Suppressor macrophage treated with lipopolysaccharide for 4 hours (primary cell): ENCODE results near the gene NRDE2.

Experiments used
- DNase-seq: peaks from one replicate; pipeline ENCODE4 v3.0.0-alpha.2; 2020

NRDE2 gene

GRCh38 chr14:90294872-90295271 is 36.9 kb downstream of the NRDE2 start:
- peak; percentile 68 for DNase-seq

DNA sequence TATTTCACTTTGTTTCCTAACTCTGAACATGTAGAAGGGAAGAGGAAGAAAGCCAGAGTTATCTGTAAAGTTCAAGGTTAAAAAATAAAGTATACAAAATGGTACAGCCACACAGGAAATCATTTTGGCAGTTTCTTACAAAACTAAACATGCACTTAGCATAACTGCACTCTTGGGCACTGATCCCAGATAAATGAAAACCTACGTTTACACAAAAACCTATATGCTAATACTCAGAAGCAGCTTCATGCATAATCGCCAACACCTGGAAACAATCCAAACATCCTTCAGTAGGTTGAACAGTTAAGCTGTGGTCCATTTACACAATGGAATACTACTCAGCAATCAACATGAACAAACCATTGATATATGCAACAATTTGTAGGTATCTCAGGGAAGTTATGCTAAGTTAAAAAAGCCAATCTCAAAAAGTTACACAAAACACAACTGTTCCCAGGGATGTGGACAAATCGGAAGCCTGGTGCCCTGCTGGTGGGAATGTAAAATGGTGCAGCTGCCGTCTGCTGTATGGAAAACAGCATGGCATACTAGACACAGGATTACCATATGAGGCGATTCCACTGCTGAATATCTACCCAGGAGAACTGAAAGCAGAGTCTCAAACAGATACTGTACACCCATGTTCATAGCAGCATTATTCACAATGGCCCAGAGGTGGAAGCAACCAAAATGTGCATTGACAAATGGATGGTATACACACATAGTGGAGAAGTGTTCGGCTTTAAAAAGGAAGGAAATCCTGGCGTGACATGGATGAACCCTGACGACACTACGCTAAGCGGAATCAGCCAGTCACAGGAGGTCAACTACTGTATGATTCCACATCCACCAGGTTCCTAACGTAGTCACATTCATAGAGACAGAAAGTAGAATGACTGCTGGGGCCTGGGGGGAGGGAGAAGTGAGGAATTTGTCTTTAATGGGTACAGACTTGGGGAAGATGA is 37.7 kb downstream of the NRDE2 start:
- DNase-seq, result peak; percentile 29

DNA sequence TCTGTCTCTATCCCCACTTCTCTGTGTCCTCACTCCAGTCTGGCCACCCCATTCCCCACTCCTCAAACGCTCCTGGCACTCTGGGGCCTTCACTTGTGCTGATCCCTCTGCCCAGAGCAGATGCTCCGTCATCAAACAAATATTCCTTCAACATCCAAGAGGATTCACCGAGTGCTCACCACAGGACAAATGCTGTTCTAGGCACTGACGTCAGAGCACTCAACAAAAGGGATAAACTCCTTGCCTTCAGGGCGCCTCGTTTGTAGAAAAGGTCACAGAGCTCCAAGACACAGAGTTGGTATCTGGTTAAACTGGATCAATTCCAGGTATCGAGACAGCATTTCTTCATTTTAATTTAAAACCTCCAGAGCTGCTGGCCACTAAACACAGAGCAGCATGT is 40.0 kb downstream of the NRDE2 start:
- DNase-seq, result no peak

GRCh38 chr14:90290337-90291011 is 41.3 kb downstream of the NRDE2 start:
- no peak for DNase-seq

DNA sequence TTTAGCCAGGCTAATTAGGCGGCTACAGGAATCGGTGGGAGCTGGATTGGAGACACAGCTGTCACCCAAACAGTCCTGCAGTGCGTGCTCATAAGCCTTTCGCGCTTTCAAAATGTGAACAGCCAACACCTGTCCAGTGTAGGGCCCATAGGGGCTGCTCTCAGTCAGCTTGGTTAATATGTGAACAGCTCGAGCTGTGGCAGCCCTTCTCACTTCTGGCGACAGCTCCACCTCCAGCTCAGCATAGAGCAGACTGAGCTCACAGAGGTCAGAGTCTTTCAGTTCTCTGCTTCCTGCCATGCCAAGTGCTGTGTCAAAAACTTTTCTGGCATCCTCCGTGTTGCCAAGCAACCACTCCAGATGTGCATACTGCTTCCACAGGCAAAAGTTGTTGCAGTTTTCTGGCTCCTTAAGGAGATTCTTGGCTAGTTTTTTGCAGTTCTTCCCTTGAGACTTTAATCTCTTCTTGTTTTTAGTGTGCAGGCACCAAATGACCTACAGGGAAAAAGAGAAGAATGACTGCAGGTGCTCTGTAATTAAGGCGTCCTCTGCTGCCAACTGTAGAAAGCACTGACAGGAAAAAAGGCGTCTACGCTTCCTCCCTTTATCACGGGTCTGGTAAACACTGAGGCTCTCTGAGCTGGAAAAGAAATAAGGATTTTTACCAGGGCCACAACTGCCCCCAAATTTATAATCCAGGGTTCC is 42.9 kb downstream of the NRDE2 start:
- no peak for DNase-seq

DNA sequence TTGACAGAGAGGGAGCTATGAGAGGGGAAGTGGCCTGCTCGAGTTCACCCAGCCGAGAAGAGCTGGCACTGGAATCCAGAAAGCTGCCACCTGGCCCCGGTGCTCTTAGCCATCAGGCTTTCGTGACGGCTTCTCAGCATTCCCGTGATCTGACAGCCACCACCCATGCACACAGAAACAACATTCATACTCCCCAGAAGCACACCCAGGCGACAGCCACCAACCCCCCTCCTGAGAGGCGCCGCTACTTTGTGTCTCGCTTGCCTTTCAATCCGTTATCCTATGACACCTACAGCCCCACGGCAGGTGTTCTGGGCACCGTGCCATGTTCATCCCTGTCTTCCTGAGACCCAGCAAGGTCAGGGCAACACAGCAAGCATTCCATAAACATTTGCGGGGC is 44.0 kb downstream of the NRDE2 start:
- no peak for DNase-seq

GRCh38 chr14:90281756-90282155 is 50.0 kb downstream of the NRDE2 start:
- DNase-seq, result no peak

- DNase-seq, result no peak
Measured at GRCh38 chr14:90281261-90281660, 50.5 kb downstream of the NRDE2 start.

GRCh38 chr14:90280096-90280495 is 51.6 kb downstream of the NRDE2 start:
- DNase-seq, result no peak

- DNase-seq, result no peak
Measured at GRCh38 chr14:90278199-90279175, 53.3 kb downstream of the NRDE2 start.

DNA sequence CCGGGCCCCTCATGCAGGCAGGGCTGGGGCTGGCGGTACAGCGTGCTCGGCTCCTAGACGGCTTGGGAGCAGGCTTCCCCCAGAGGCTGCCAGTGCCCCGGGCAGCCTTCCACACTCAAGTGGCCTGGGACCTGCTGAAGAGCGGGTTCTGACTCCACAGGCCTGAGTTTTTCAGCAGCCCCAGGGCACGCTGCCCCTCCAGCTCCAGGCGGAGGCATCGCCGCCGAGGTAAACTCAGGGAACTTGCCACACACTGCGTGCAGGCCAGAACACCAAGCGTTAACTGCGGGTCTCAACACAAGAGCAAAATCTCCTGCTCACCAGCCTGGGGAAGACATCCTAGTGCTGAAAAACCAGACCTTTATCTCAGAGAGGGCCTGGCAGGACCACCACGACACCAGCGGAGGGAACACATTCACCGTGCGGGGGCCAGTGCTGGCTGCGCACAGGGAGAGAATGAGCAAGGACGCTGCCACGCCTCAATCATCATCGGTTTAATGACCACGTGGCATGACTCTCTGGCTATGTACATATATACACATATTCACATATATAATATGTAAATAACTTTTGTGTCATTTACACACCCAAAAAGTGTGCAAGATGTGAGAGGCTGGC is 54.1 kb downstream of the NRDE2 start:
- DNase-seq, result no peak

DNA sequence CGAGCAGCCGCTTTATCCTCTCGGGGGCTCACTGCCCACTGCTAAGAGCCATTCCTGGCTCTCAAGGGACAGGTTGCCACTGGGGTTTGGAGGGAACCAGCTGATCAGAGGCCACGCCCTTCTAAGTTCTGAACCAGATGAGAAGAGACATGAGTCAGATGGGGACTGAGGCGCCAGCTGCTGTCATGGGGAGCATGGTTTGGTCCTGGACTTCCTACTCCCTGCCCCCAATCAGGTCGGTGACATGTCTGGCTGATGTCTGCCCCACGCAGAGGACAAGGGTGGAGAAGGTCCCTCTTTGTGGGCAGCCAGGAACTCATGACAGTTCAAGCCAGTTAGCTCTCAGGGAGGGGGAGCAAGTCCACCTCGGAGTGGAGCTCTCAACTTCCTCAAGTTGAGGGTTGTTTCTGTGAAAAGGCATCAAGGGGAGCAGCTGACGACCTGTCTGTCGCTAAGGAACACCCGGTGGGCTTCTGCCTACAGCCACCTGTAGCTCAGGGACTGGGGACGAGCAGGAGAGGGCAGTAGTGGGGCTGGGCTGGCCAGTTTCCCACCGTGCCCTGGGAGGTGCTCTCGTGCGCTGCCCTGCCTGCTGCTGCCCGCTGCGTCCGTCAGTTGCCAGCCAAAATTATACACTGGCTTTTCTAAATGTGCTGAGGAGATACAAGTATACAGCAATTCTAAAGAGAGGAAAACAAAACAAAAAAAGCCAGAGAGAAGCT is 54.9 kb downstream of the NRDE2 start:
- DNase-seq, result peak; percentile 57

DNA sequence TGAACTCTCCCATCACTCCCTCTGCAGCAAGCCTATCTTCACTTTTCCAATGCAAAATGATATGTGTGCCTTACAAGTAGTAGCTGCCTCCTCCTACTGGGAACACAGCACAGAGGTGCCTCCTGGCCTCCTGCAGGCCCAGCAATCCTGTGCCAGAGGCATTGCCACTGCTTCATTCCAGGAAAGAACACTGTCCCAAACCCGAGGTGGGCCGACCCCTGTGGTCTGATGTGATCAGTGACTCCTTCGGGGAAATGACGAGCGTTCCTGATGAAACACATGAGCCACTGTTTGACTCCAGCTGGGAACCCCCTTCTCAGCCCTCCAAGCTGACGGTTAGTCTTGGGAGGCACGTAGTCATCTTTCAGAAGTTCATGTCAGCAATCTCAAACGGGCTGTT is 55.9 kb downstream of the NRDE2 start:
- peak; percentile 74 for DNase-seq

DNA sequence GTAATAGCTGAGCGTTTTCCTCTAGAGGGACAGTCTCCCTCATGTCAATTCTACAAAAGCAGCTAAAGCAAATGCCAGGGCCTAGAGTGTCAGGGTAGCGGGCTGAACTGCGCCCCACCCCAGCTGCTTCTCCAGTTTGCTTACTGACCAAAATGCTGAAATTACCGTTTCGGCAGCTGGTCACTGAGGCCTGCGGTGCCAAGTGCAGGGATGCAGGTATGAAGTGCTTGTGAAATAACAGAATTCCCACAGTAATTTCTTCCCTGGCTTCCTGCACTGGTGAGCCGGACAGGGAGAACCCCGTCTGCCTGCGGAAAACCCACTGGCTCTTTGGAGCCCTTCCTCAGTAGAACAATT is 56.3 kb downstream of the NRDE2 start:
- no peak for DNase-seq

DNA sequence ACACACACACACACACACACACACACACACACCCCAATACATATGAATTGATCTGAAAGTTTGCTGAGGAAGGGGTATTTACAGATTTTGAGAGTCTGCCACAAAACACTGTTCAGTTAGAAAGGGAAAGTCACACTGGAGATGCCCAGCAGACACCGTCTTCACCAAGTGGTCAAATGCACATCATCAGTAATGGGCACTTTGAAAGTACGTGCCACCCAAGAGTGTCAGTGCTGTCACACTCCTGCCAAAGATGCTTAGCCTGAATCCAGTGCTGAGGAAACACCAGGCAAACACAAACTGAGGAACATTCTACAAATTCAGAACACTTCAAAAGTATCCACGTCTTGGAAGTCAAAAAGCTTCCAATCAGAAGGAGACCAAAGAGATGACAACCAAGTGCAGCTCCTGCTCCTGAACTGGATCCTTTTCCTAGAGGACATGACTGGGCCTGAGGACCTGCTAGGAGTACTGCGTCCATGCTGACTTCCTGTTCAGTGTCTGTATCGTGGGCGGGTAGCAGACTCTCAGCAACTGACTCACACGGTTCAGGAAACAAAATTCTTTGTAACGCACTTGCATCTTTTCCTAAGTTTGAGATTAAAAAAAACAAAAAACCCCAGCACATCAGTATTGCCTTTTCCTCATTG is 56.8 kb downstream of the NRDE2 start:
- peak; percentile 77 for DNase-seq

- DNase-seq, result no peak
Measured at GRCh38 chr14:90274019-90274418, 57.7 kb downstream of the NRDE2 start.

DNA sequence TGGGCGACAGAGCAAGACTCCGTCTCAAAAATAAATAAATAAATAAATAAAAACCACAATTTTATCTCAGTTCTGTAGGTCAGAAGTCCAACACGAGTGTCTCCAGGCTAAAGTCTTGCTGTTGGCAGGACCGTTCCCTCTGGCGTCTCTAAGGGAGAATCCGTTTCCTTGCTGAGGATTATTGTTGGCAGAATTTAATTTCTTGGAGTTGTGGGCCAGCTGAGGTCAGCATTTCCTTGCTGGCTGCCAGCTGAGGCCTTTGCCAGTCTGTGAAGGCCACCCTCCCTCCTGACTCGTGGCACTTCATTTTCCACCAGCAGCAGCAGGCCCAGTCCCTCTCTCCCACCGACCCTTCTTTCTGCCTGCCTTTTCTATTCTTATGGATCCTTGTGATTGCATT is 58.2 kb downstream of the NRDE2 start:
- DNase-seq, result no peak

- DNase-seq, result peak; percentile 21
Measured at GRCh38 chr14:90272523-90272922, 59.2 kb downstream of the NRDE2 start.

DNA sequence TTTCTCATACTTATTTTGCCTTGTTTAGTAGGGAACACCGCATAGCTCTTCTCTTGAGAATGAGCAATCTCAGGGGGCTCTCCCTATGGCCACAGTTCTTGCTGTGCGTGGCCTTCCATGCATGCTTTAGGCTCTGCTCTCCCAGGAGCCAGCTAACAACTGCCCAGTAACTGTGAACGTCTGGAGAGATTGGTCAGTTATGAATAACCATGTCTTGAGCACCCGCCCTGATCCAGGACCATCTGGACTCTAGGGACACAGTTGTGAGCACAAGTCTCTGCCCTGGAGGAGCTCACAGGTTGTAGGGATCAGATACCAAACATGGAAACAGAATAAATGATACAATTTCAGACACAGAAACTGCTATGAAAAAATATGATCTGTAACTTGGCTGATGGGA is 63.3 kb downstream of the NRDE2 start:
- no peak for DNase-seq

DNA sequence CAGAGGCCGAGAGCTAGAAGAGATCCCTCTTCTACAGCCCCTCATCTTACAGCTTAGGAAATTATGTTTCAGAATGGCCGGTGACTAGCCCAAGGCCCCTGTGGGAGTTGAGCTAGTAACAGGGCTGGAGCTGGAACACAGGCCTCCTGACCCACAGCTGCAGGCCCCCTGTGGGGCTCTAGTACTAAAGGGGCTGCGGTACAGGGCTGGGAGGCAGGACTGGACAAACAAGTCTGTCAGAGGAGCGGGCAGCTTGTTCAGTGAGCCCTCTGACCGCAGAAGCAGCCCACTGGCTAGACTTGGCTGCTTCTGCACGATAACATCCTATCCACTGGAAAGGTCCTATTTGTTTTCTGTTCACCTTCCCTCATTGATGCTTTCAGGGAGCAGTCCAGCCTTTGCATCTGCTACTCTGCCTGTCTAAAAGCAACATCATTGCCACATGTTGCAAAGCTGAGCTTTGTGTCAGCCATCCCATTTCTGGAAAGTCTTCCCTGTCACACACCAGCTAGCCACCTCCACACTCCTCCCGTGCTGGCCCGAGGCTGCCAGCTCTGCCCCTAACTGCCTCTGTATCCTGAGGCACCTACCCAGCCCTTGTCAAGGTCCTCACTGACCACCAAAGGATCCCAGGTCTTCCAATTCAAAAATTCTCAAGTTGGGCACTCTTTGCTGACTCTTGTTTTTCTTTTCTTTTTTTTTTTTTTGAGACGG is 65.1 kb downstream of the NRDE2 start:
- no peak for DNase-seq
